Heart left ventricle (tissue), 16 donors: ENCODE data around the gene CD36. TPM values are rescaled to one million over a fixed set of nuclear protein-coding genes. Genes with fewer than 3 reads are reported as not detected.

ENCODE experiments used
- ATAC-seq, 4 donors: fragments of 200-7000 bp; cut with Tn5 transposase; one replicate each; pipeline ENCODE4 v1.9.1; 2020 to 2022; ENCODE audit warnings: moderate library complexity in 4 of 4, mild to moderate bottlenecking in 3 of 4, moderate number of reproducible peaks in 1 of 4
- DNase-seq, 5 donors: peaks; one replicate each; pipeline ENCODE4 v3.0.0-alpha.2; 2020
- H3K27ac ChIP-seq, 12 donors: fragments of 200-600 bp; sonication (generic) in 4 of 12; one replicate each; pipeline versions ENCODE4 v1.5.0 to v1.8.0; 2016 to 2022; ENCODE audit warnings: mild to moderate bottlenecking in 2 of 12
- H3K27me3 ChIP-seq, 9 donors: fragments of 200-600 bp; sonication (generic) in 2 of 9; one replicate each; pipeline versions ENCODE4 v1.5.1 to v1.8.0; 2016 to 2022; ENCODE audit warnings: mild to moderate bottlenecking in 3 of 9
- H3K36me3 ChIP-seq, 9 donors: fragments of 200-600 bp; sonication (generic) in 2 of 9; one replicate each; pipeline versions ENCODE4 v1.5.0 to v1.8.0; 2018 to 2022; ENCODE audit warnings: mild to moderate bottlenecking in 2 of 9
- H3K4me1 ChIP-seq, 12 donors: fragments of 200-600 bp; sonication (generic) in 4 of 12; one replicate each; pipeline versions ENCODE4 v1.5.0 to v1.8.0; 2016 to 2022; ENCODE audit warnings: mild to moderate bottlenecking in 3 of 12
- H3K4me3 ChIP-seq, 12 donors: fragments of 200-600 bp; sonication (generic) in 4 of 12; one replicate each; pipeline versions ENCODE4 v1.5.0 to v1.8.0; 2017 to 2022; ENCODE audit warnings: mild to moderate bottlenecking in 9 of 12, moderate library complexity in 4 of 12
- H3K9me3 ChIP-seq, 12 donors: fragments of 200-600 bp; sonication (generic) in 4 of 12; one replicate each; pipeline versions ENCODE4 v1.5.0 to v1.8.0; 2016 to 2022; ENCODE audit warnings: mild to moderate bottlenecking in 1 of 12
- CTCF ChIP-seq, 12 donors: fragments of 200-600 bp; sonication (generic) in 4 of 12; IDR thresholded peaks; one replicate each; pipeline versions ENCODE4 v1.5.0 to v1.8.0; 2018 to 2022; ENCODE audit warnings: antibody characterized with exemption in 12 of 12, mild to moderate bottlenecking in 5 of 12
- POLR2A ChIP-seq, 2 donors: fragments of 450-650 bp; IDR thresholded peaks; one replicate each; pipeline ENCODE4 v1.6.1; 2017; ENCODE audit warnings: antibody characterized with exemption in 2 of 2, mild to moderate bottlenecking in 2 of 2, moderate library complexity in 2 of 2
- WGBS, 4 donors: extraction: QIAGEN DNeasy Blood & Tissue Kit in 2 of 4; methylation state at CpG; one replicate each; pipeline versions ENCODE4 v1.1.5 to v1.1.7; 2013 to 2018; 5-methylcytosine and 5-hydroxymethylcytosine counted together
- intact Hi-C, 10 donors: fragments of 100-400 bp; cut with DNase I; formaldehyde crosslinking; loops; one replicate each; pipeline versions ENCODE4 v1.11.1 to v1.14.2; 2022
- polyA plus RNA-seq, 2 donors: library from polyadenylated mRNA; stranded (reverse); fragments of 200-250 nt; gene quantifications; one replicate each; pipeline ENCODE4 v1.2.3, GENCODE V29; 2013
- total RNA-seq, 9 donors: library from RNA; depleted of rRNA in 2 of 9; stranded (reverse); fragments of >200 nt in 2 of 9; fragmentation: NEBNext Ultra II Directional in 3 of 9; extraction: Animal tissue kit (Norgen Biotek cat#: 25700) in 3 of 9; gene quantifications; one replicate each; pipeline versions ENCODE4 v1.1.0 to v1.2.4, GENCODE V29; 2016 to 2023
- donor health status: ischemic (EF 13 %, LVEDD 7.1; RV severe dilation, severe dysfunction).
- donor health status: healthy with polysubstance abuse.
- donor health status: DM: no; HTN: yes; CAD: no.
- donor health status: DM: no; HTN: no; CAD: no.
- donor health status: ischemic (EF 25% LVEDD 6.9; RV normal size, moderate dysfunction).
- donor health status: ischemic (EF 25% LVEDD 5.7; RV mildly dilated, moderate dysfunction).
- donor health status: healthy.
- donor health status: DM: yes; HTN: yes; CAD: no.
- donor health status: ischemic (EF 35%, LVEDD 5.7; RV mildly dilated, moderate dysfunction).
- donor health status: nonischemic (EF 11% LVEDD 7.7; RV severe dilation, severe dysfunction).
- donor health status: DM: yes; HTN: yes; CAD: no.
- donor health status: PGD.
- donor health status: ischemic (EF 29% LVEDD 5.4; RV normal size, mild dysfunction).
- donor health status: nonischemic (EF 23%, LVEDD 6.1; RV moderate dilation, normal function).

The CD36 gene
- total and polyA plus RNA-seq, 11 donors = 289 to 1,960 (median 1,087) TPM

DNA sequence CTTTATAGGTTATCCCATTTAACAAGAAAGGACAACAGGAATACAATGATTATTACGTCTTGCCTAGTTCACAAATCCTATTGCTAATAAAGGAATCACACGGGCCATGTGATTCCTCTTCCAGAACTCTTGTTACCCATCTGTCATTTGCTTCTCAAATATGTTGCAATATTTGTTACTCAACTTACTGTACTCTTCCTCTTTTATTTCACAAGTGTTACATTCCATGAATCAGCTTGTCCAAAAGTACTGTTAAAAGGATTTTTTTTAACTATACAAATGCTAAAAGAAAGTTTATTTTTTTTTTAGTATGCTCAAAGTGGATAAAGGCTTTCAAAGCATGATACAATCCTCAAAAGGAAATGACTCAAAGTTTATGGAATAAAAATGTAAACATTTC lies 3.9 kb upstream of the CD36 start:
- WGBS, 4 donors = 11 to 34% (median 19%) methylated on average over 2 of the region's 2 CpGs
- peak overlapping the region in 10 of 12 donors; percentile 5 to 87 (median 38) for H3K27ac ChIP-seq
- H3K9me3 ChIP-seq = no peaks in the 10 kb centered on the region
- no peak overlapping the region for H3K4me3 ChIP-seq
- no peaks in the 10 kb centered on the region for H3K36me3 ChIP-seq
- ATAC-seq (peak in 3 of 4 donors; percentile 17 to 69 (median 52)), DNase-seq (no peak)
- H3K27me3 ChIP-seq = no peaks in the 10 kb centered on the region
- intact Hi-C loops = no loop called here
- no peak for TF ChIP-seq CTCF (IDR thresholded peaks at IDR 0.05)
- TF ChIP-seq POLR2A (IDR thresholded peaks at IDR 0.05) = no peak
- H3K4me1 ChIP-seq = peaks cover 3 to 85% (median 62%) of the 10 kb centered on the region in 12 donors

- no peak for TF ChIP-seq CTCF (IDR thresholded peaks at IDR 0.05)
- TF ChIP-seq POLR2A (IDR thresholded peaks at IDR 0.05) = no peak
- 42 to 49% (median 45%) methylated on average over 1 of the region's 1 CpG for WGBS, 4 donors
- Histone ChIP-seq H3K36me3 (no peaks in the 10 kb centered on the region), H3K27ac (peak overlapping the region in 8 of 12 donors; percentile 79 to 87 (median 85)), H3K9me3 (no peaks in the 10 kb centered on the region), H3K27me3 (no peaks in the 10 kb centered on the region), H3K4me3 (no peak overlapping the region), H3K4me1 (peaks cover 3 to 76% (median 55%) of the 10 kb centered on the region in 12 donors)
- DNase-seq = no peak
- ATAC-seq = no peak
- intact Hi-C loops = loop anchor here in 5 of 10 donors (5.0 kb wide), 3 partner anchors 33 to 88 kb away; no protein-coding TSS in a partner anchor
These were observed 2.9 kb upstream of the CD36 start for GRCh38 chr7:80635533-80635932.

GRCh38 chr7:80635998-80636397 lies 2.4 kb upstream of the CD36 start:
- Histone ChIP-seq H3K27ac (peak overlapping the region in 11 of 12 donors; percentile 14 to 87 (median 84)), H3K4me1 (peaks cover 3 to 72% (median 51%) of the 10 kb centered on the region in 12 donors), H3K27me3 (no peaks in the 10 kb centered on the region), H3K36me3 (no peaks in the 10 kb centered on the region), H3K4me3 (no peak overlapping the region), H3K9me3 (no peaks in the 10 kb centered on the region)
- no peak for TF ChIP-seq POLR2A (IDR thresholded peaks at IDR 0.05)
- no peak for TF ChIP-seq CTCF (IDR thresholded peaks at IDR 0.05)
- ATAC-seq (peak in 1 of 4 donors; percentile 48), DNase-seq (no peak)
- intact Hi-C loops = loop anchor here in 5 of 10 donors (5.0 kb wide), 3 partner anchors 34 to 89 kb away; no protein-coding TSS in a partner anchor
- 20 to 46% (median 26%) methylated on average over 2 of the region's 2 CpGs for WGBS, 4 donors

DNA sequence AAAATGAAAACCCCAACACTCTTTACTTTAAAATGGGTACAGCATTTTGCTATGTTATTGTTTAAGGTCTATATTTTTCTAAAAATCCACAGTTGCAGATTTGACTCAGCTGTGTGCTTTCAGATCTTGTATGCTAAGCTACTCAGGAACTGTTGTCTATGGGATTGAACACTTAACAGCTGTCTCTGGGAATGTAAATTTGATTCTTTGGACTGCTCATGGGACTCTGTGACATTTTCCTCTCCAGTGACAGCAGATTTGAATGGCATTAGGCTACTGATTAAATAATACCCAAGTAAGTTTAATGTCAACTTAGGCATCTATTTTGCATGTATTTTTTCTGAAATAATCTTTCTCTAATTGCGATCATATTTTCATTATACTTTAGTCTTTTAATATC lies 1.7 kb upstream of the CD36 start:
- ATAC-seq (peak; percentile 34 to 58 (median 44)), DNase-seq (no peak)
- peak overlapping the region in 7 of 12 donors; percentile 48 to 64 (median 56) for H3K4me3 ChIP-seq
- WGBS, 4 donors = 60 to 87% (median 72%) methylated on average over 1 of the region's 1 CpG
- TF ChIP-seq CTCF (IDR thresholded peaks at IDR 0.05) (no peak), POLR2A (IDR thresholded peaks at IDR 0.05) (no peak)
- intact Hi-C loops = loop anchor here in 5 of 10 donors (5.0 kb wide), 3 partner anchors 34 to 89 kb away; no protein-coding TSS in a partner anchor
- peaks cover 3 to 71% (median 45%) of the 10 kb centered on the region in 12 donors for H3K4me1 ChIP-seq
- H3K9me3 ChIP-seq = no peaks in the 10 kb centered on the region
- no peaks in the 10 kb centered on the region for H3K36me3 ChIP-seq
- peak overlapping the region; percentile 14 to 87 (median 84) for H3K27ac ChIP-seq
- no peaks in the 10 kb centered on the region for H3K27me3 ChIP-seq
